ENCODE data around the gene LHX3.

LHX3 gene

GRCh38 chr9:136171009-136171800 is 33.7 kb downstream of the LHX3 start:
- ATAC-seq, result no peak; the same call in 2 of the 3 replicates
- TF ChIP-seq OSR1 (CRISPR knock-in tag; IDR thresholded peaks at IDR 0.05), result no peak
- TF ChIP-seq CSRNP3 (CRISPR knock-in tag; IDR thresholded peaks at IDR 0.05), result no peak
- no peak for TF ChIP-seq TCF4 (CRISPR knock-in tag; IDR thresholded peaks at IDR 0.05; ENCODE audit: borderline replicate concordance)
- no peak for TF ChIP-seq PPARA (CRISPR knock-in tag; IDR thresholded peaks at IDR 0.05; ENCODE audit: borderline replicate concordance)
- TF ChIP-seq RARB (CRISPR knock-in tag; IDR thresholded peaks at IDR 0.05), result no peak
- TF ChIP-seq ESRRG (CRISPR knock-in tag; IDR thresholded peaks at IDR 0.05), result no peak
- TF ChIP-seq POU6F1 (CRISPR knock-in tag; IDR thresholded peaks at IDR 0.05; ENCODE audit: borderline replicate concordance, low read depth), result no peak
- TF ChIP-seq ZNF565 (CRISPR knock-in tag; conservative IDR thresholded peaks at IDR 0.05; ENCODE audit: low read depth), result no peak
- no peak for TF ChIP-seq ZFP30 (CRISPR knock-in tag; IDR thresholded peaks at IDR 0.05)
- TF ChIP-seq ZFP3 (CRISPR knock-in tag; IDR thresholded peaks at IDR 0.05), result no peak
- no peak for TF ChIP-seq CREB5 (CRISPR knock-in tag; IDR thresholded peaks at IDR 0.05; ENCODE audit: low read depth)

- peak; percentile 91 for ATAC-seq
These were observed 34.7 kb downstream of the LHX3 start for GRCh38 chr9:136170006-136170901.

More at GRCh38 chr9:136170006-136170901, 34.7 kb downstream of the LHX3 start:
- TF ChIP-seq ZNF565 (CRISPR knock-in tag; conservative IDR thresholded peaks at IDR 0.05; ENCODE audit: low read depth) (no peak), ZFP3 (CRISPR knock-in tag; IDR thresholded peaks at IDR 0.05) (no peak), PPARA (CRISPR knock-in tag; IDR thresholded peaks at IDR 0.05; ENCODE audit: borderline replicate concordance) (no peak), GLIS3 (CRISPR knock-in tag; IDR thresholded peaks at IDR 0.05) (no peak), PATZ1 (CRISPR knock-in tag; IDR thresholded peaks at IDR 0.05; ENCODE audit: borderline replicate concordance) (no peak), ARNTL (CRISPR knock-in tag; IDR thresholded peaks at IDR 0.05; ENCODE audit: borderline replicate concordance, low read depth) (no peak), OSR1 (CRISPR knock-in tag; IDR thresholded peaks at IDR 0.05) (no peak), TOX (CRISPR knock-in tag; IDR thresholded peaks at IDR 0.05; ENCODE audit: borderline replicate concordance) (no peak), ZNF70 (CRISPR knock-in tag; IDR thresholded peaks at IDR 0.05) (no peak), ESRRG (CRISPR knock-in tag; IDR thresholded peaks at IDR 0.05) (no peak), CREB5 (CRISPR knock-in tag; IDR thresholded peaks at IDR 0.05; ENCODE audit: low read depth) (no peak), CSDC2 (CRISPR knock-in tag; IDR thresholded peaks at IDR 0.05) (no peak), BACH2 (CRISPR knock-in tag; IDR thresholded peaks at IDR 0.05; ENCODE audit: borderline replicate concordance) (no peak), POU6F1 (CRISPR knock-in tag; IDR thresholded peaks at IDR 0.05; ENCODE audit: borderline replicate concordance, low read depth) (no peak), ZNF8 (CRISPR knock-in tag; IDR thresholded peaks at IDR 0.05) (no peak), ISL1 (CRISPR knock-in tag; IDR thresholded peaks at IDR 0.05) (no peak), TSHZ2 (CRISPR knock-in tag; IDR thresholded peaks at IDR 0.05) (no peak)
